Inflammatory macrophage treated with lipopolysaccharide for 4 hours (primary cell): ENCODE measurements around the gene MMAA.
A peak's percentile ranks its signal among the peaks of the same experiment; 100 is the strongest.
"Not testable (repeated sequence)": the region's sequence is repeated elsewhere in the genome, so short reads cannot be mapped to it uniquely, and the experiment has no call there.

ENCODE experiments used
- DNase-seq: peaks from one replicate; pipeline ENCODE4 v3.0.0-alpha.2; 2020

MMAA gene

GRCh38 chr4:145635630-145636029, 16.4 kb downstream of the MMAA start:
- DNase-seq, result no peak

GRCh38 chr4:145639186-145639698, 20.1 kb downstream of the MMAA start:
- no peak for DNase-seq

- not testable (repeated sequence) for DNase-seq
Observed at GRCh38 chr4:145640236-145640635, 21.1 kb downstream of the MMAA start.

- DNase-seq, result no peak
Observed at GRCh38 chr4:145643295-145643694, 24.1 kb downstream of the MMAA start.

GRCh38 chr4:145644699-145645098, 25.5 kb downstream of the MMAA start:
- DNase-seq, result no peak

GRCh38 chr4:145656156-145656555, 37.0 kb downstream of the MMAA start:
- no peak for DNase-seq

- no peak for DNase-seq
Observed at GRCh38 chr4:145660064-145660463, 40.9 kb downstream of the MMAA start.

GRCh38 chr4:145663194-145663593, 44.0 kb downstream of the MMAA start:
- DNase-seq, result peak; percentile 40

GRCh38 chr4:145665773-145666172, 46.6 kb downstream of the MMAA start:
- DNase-seq, result peak; percentile 1

- no peak for DNase-seq
Observed at GRCh38 chr4:145670422-145670821, 51.2 kb downstream of the MMAA start.

GRCh38 chr4:145679520-145679919, 60.3 kb downstream of the MMAA start:
- no peak for DNase-seq

GRCh38 chr4:145679991-145680455, 60.8 kb downstream of the MMAA start, which contains the start of gene C4orf51:
Gene C4orf51, plus strand, starts transcription at chr4:145680146. Its CDS starts 58 bp downstream, at chr4:145680204.
- no peak for DNase-seq

GRCh38 chr4:145680902-145681301, 61.7 kb downstream of the MMAA start:
- DNase-seq, result no peak

GRCh38 chr4:145681518-145681917, 62.3 kb downstream of the MMAA start:
- no peak for DNase-seq

- no peak for DNase-seq
Observed at GRCh38 chr4:145681956-145682355, 62.8 kb downstream of the MMAA start.

GRCh38 chr4:145686991-145687390, 67.8 kb downstream of the MMAA start:
- DNase-seq, result no peak

- no peak for DNase-seq
Observed at GRCh38 chr4:145690610-145691009, 71.4 kb downstream of the MMAA start.

GRCh38 chr4:145691416-145691815, 72.2 kb downstream of the MMAA start:
- not testable (repeated sequence) for DNase-seq

- no peak for DNase-seq
Observed at GRCh38 chr4:145694929-145695328, 75.7 kb downstream of the MMAA start.

- DNase-seq, result no peak
Observed at GRCh38 chr4:145697332-145697731, 78.1 kb downstream of the MMAA start.

- DNase-seq, result no peak
Observed at GRCh38 chr4:145698507-145698906, 79.3 kb downstream of the MMAA start.

- DNase-seq, result no peak
Observed at GRCh38 chr4:145703850-145704497, 84.8 kb downstream of the MMAA start.

- no peak for DNase-seq
Observed at GRCh38 chr4:145709336-145709735, 90.2 kb downstream of the MMAA start.
